GM12878 (cell line): Measurements from ENCODE around the gene PAM.

Experiments
- PAX8 ChIP-seq: fragments of 450-650 bp; IDR thresholded peaks from 2 replicates; pipeline ENCODE4 v1.6.1; 2017; ENCODE audit warnings: mild to moderate bottlenecking, moderate library complexity
- ZNF24 ChIP-seq: fragments of 450-650 bp; IDR thresholded peaks from 2 replicates; pipeline ENCODE4 v1.6.1; 2017; ENCODE audit warnings: antibody characterized with exemption, mild to moderate bottlenecking
- TF ChIP-seq, protein P1 (sequence below): IDR thresholded peaks from 2 replicates; pipeline ENCODE4 v1.6.1; 2011; ENCODE audit warnings: borderline replicate concordance, low read depth, mild to moderate bottlenecking, moderate library complexity, mixed read lengths, low read length; ENCODE audit not compliant: insufficient read depth; ENCODE audit errors: extremely low read length

GRCh38 chr5:102874054-102874453 lies 118.9 kb downstream of the PAM start:
- TF ChIP-seq, protein P1, sequence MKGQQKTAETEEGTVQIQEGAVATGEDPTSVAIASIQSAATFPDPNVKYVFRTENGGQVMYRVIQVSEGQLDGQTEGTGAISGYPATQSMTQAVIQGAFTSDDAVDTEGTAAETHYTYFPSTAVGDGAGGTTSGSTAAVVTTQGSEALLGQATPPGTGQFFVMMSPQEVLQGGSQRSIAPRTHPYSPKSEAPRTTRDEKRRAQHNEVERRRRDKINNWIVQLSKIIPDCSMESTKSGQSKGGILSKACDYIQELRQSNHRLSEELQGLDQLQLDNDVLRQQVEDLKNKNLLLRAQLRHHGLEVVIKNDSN = no peak
- TF ChIP-seq PAX8 (no peak), ZNF24 (no peak)
